GM19463 (cell line): ENCODE results near the gene DSG2.

Experiments
- ATAC-seq: cut with Tn5 transposase; IDR thresholded peaks from one replicate; pipeline ENCODE4 v1.9.1; 2021; ENCODE audit warnings: mild to moderate bottlenecking, moderate library complexity; ENCODE audit not compliant: unreplicated experiment

The DSG2 gene

DNA sequence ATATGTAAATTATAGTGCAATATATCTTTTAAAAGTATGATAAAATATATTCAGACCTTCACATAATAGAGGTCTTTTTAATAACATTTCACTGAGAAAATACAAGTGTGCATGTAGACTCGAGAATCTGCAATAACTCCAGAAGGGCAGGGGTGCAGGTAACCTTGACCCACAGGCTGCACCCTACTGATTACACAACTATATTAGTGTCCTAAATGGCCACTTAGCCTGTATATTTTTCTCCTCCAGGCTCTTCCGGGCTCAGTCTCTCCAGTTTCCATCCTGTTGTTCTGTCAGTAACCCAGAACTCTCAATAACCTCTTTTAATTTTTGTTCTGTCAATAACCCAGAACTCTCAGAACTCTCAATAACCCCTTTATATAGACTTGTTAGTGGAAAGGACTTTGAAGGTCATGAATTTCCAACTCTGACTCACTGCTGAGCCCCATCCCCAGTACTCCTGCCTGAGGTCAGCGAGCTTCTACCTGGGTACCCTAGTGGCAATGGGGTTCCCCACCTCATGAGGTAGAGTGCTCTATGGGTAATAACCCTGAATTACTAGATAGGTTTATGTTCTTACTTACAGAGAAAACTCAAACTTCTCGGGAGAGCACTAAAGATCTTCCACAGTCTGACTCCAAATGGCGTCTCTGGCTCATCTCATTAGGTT is 85.3 kb downstream of the DSG2 start:
- ATAC-seq, result no peak

GRCh38 chr18:31585991-31586390 is 88.0 kb downstream of the DSG2 start:
- no peak for ATAC-seq

DNA sequence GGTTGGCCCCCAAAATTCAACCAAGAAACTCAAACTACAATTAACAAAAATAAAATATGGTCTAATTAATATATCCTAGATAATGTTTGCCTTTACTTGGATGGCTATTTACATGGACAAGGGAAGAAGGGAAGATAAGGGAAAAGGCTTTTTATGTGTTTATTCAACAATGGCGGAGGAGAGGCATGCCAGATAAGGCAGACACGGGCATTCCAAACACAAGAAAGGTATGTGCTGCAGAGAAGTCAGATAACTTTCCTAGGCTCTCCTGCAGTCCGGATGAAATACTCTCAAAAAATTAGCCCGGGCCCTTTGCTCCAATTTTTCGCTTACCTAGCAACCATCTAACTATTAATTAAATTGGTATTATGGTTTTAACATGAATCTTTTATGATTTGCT is 88.6 kb downstream of the DSG2 start:
- no peak for ATAC-seq

DNA sequence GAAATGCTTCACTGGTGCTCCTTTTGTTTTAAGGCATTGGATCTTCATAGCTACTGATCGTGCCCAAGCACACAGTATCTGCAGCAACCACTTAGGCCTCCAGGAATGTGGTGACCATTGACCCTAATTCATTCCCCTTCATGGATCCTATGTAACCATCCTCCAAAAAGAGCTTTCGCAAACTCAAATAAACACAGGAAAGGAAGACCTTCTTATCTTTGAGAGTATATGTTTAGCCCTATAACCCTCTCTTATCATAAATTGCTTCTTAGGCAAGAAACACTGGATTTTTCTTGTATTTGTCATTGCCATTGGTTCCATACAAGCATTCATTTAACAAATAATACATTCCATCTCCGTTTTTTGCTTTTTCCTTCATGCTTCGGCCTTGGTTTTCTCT is 89.6 kb downstream of the DSG2 start:
- ATAC-seq, result no peak

DNA sequence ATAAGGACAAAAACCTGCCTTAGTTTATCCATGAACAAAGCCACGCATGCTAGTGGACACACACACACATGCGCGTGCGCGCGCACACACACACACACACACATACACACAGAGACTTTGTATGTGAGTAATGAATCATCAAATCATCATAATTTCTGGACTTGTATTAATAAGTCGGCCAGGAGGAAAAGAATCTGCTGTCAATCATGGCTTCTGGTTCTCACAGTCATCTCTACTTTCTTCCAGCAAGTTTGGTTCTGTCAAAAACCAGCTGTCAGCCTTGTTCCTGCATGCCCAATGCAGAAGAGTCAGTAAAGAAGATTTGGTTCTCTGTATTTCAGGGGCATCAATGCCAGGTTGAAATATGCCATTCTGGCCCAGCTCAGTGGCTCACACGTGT is 92.6 kb downstream of the DSG2 start:
- ATAC-seq, result no peak

DNA sequence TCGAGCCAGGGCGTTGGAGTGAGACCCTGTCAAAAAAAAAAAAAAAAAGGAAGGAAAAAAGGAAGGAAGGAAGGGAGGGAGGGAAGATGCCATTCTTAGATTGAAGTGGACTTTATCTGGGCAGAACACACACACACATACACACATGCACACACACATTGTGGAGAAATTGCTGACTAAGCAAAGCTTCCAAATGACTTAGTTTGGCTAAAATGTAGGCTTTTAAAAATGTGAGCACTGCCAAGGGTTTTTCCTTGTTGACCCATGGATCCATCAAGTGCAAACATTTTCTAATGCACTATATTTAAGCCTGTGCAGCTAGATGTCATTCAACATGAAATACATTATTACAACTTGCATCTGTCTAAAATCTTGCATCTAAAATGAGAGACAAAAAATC is 93.1 kb downstream of the DSG2 start:
- no peak for ATAC-seq

- ATAC-seq, result no peak
Measured at GRCh38 chr18:31591628-31592027, 93.7 kb downstream of the DSG2 start, which contains the start of gene TTR. Gene TTR (plus strand): TSS chr18:31591877. CDS start chr18:31591903, 26 bp downstream.

GRCh38 chr18:31592506-31593157 is 94.7 kb downstream of the DSG2 start:
- no peak for ATAC-seq

GRCh38 chr18:31595121-31595771 is 97.3 kb downstream of the DSG2 start:
- ATAC-seq, result no peak

DNA sequence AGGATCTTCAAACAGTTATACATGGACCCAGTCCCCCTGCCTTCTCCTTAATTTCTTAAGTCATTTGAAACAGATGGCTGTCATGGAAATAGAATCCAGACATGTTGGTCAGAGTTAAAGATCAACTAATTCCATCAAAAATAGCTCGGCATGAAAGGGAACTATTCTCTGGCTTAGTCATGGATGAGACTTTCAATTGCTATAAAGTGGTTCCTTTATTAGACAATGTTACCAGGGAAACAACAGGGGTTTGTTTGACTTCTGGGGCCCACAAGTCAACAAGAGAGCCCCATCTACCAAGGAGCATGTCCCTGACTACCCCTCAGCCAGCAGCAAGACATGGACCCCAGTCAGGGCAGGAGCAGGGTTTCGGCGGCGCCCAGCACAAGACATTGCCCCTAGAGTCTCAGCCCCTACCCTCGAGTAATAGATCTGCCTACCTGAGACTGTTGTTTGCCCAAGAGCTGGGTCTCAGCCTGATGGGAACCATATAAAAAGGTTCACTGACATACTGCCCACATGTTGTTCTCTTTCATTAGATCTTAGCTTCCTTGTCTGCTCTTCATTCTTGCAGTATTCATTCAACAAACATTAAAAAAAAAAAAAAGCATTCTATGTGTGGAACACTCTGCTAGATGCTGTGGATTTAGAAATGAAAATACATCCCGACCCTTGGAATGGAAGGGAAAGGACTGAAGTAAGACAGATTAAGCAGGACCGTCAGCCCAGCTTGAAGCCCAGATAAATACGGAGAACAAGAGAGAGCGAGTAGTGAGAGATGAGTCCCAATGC is 98.3 kb downstream of the DSG2 start:
- no peak for ATAC-seq

- no peak for ATAC-seq
Measured at GRCh38 chr18:31598021-31598805, 100.2 kb downstream of the DSG2 start.
